ENCODE data around the gene MANSC4.

The MANSC4 gene

GRCh38 chr12:27779920-27780611 lies at the start of gene MANSC4, which contains the start of gene KLHL42:
Gene MANSC4 (minus strand): TSS chr12:27780236. CDS start chr12:27771276, 8,960 bp downstream.
Gene KLHL42 (plus strand): TSS chr12:27780233. CDS start chr12:27780331, 98 bp downstream.
- DNase-seq = no peak

- DNase-seq = no peak
Observed at GRCh38 chr12:27828196-27828595, 48.2 kb upstream of the MANSC4 start.

GRCh38 chr12:27826076-27826475 lies 46.0 kb upstream of the MANSC4 start:
- no peak for DNase-seq

- DNase-seq = no peak
Observed at GRCh38 chr12:27824126-27824842, 44.2 kb upstream of the MANSC4 start.

GRCh38 chr12:27823038-27823437 lies 43.0 kb upstream of the MANSC4 start:
- DNase-seq = no peak

GRCh38 chr12:27822076-27822712 lies 42.2 kb upstream of the MANSC4 start:
- DNase-seq = no peak

- no peak for DNase-seq
Observed at GRCh38 chr12:27821259-27821973, 41.4 kb upstream of the MANSC4 start.

- DNase-seq = no peak
Observed at GRCh38 chr12:27820564-27820963, 40.5 kb upstream of the MANSC4 start.

- no peak for DNase-seq
Observed at GRCh38 chr12:27818401-27818918, 38.4 kb upstream of the MANSC4 start.

GRCh38 chr12:27817766-27818165 lies 37.7 kb upstream of the MANSC4 start:
- DNase-seq = no peak

GRCh38 chr12:27814851-27815591 lies 35.0 kb upstream of the MANSC4 start:
- DNase-seq = no peak

- no peak for DNase-seq
Observed at GRCh38 chr12:27814411-27814810, 34.4 kb upstream of the MANSC4 start.

GRCh38 chr12:27812502-27812901 lies 32.5 kb upstream of the MANSC4 start:
- no peak for DNase-seq

- no peak for DNase-seq
Observed at GRCh38 chr12:27810756-27811155, 30.7 kb upstream of the MANSC4 start.

- DNase-seq = no peak
Observed at GRCh38 chr12:27808841-27809240, 28.8 kb upstream of the MANSC4 start.

- no peak for DNase-seq
Observed at GRCh38 chr12:27807063-27807703, 27.1 kb upstream of the MANSC4 start.

- DNase-seq = no peak
Observed at GRCh38 chr12:27806259-27806658, 26.2 kb upstream of the MANSC4 start.

GRCh38 chr12:27805238-27805637 lies 25.2 kb upstream of the MANSC4 start:
- no peak for DNase-seq

GRCh38 chr12:27802936-27803335 lies 22.9 kb upstream of the MANSC4 start:
- no peak for DNase-seq

- DNase-seq = no peak
Observed at GRCh38 chr12:27802511-27802910, 22.5 kb upstream of the MANSC4 start.

- DNase-seq = no peak
Observed at GRCh38 chr12:27801630-27802029, 21.6 kb upstream of the MANSC4 start.

GRCh38 chr12:27800819-27801218 lies 20.8 kb upstream of the MANSC4 start:
- no peak for DNase-seq

Measured in NCI-H2081 treated with DMSO at 0.1 percent for 48 hours (cell line).